Measurements from ENCODE around the gene UBR4.

UBR4 gene

DNA sequence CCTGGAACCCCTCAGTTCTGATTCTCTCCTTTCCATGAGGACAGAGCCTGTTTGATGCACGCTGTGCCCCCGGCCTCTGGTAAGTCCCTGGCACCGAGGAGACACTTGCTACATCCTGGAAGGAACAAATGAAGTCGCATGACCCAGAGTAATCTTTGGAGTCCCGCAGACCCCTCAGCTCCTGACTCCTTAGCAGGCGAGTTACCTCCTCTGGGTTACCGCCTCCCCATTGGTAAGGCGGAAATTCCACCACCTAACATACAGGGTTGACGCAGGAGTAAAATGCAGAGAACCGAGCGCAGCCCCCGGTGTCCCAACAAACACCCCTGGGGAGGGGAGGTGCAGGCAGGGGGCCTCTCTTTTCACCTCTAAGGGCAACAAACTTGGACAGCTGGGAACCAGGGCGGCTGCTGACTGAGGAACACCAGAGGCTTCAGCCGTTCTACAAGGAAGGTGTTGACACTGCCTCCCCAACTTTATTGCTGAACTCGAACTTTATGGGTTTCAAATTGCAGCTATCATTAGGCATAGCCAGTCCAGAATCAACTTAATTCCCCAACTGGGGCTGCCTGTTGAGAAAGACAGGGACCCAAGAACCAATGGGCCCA, 138.3 kb downstream of the UBR4 start:
- no peak for DNase-seq (ENCODE audit: low spot score)

DNA sequence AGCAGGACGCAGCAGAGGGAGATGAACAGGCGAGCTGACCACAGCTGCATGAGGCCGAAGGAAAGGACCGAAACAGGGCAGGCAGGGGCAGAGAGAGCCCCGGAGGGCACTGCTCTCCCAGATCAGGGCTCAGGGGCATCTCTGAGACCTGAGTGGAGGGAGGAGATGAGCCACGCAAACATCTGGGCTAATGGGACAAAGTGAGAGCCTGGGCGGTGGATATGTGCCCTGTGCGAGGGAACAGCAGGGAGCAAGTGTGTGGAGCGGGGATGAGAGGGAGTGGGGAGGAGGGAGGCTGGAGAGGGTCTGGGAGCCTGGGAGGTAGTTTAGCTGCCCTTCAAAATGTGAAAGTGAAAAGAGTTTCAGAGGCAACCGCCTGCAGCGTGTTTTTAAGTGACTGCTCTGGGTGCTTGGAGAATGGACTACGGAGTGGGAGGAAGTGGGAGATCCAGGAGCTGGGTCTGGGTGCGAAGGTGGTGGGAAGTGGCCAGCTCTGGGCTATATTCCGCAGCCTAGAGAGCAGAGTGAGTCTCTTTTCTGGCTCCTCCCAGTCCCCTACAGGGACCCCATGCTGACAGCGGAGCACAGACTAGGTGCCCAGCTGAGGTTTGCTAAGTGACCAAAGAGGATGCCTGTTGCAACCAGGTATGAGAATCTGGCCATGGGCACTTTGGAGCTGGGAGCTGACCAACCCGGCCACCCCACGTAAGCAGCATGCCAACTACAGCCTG, 139.0 kb downstream of the UBR4 start:
- DNase-seq (ENCODE audit: low spot score): no peak

DNA sequence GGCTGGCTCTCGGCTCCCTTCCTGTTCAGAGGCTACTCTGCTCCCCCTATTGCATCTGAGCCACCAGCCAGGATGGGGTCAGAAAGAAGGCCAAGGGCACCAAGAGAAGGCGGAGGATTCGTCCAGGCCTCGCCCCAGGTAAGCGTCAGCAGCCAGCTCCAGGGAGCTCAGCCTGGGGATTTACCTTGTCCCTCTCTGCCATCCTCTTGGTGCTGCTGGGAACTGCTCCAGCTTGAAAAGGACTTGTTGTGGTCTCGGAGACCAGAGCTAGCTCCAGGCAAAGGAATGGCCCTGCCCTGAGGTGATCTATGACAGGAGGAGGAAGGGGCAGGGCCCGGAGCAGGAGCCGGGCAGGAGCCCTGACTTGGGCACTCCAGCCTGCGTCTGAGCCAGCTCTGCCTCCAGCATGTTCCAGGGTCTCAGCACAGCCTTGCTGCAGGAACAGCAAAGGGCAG, 139.8 kb downstream of the UBR4 start:
- DNase-seq (ENCODE audit: low spot score): no peak

DNA sequence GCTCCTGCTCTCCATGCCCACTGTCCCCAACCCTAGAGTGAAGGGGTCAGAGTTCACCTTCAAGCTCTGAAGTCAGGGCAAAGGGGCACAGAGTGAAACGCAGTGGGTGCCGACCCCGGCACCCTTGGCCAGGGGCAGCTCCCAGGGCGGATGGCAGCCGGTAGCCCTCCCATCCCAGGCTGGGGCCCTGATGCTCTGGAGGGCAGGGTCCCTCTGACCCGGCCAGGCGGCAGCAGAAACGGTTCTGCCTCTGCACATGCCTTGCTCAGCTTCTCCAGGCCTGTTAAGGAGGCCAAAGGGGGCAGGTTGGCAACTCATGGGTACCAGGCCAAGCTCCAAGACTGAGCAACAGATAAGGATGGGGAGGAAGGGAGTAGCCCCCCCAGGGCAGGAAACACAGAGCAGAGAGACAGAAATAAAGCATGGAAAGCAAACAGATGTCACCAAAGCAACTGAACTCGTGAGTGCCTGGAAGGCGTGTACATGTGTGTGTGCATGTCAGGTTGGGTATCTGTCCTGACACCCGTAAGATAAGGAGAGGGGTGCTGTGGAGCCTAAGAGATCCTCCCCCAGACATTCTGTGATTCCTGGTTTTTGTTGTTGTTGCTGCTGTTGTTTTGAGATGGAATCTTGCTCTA, 141.3 kb downstream of the UBR4 start:
- DNase-seq (ENCODE audit: low spot score): no peak

DNA sequence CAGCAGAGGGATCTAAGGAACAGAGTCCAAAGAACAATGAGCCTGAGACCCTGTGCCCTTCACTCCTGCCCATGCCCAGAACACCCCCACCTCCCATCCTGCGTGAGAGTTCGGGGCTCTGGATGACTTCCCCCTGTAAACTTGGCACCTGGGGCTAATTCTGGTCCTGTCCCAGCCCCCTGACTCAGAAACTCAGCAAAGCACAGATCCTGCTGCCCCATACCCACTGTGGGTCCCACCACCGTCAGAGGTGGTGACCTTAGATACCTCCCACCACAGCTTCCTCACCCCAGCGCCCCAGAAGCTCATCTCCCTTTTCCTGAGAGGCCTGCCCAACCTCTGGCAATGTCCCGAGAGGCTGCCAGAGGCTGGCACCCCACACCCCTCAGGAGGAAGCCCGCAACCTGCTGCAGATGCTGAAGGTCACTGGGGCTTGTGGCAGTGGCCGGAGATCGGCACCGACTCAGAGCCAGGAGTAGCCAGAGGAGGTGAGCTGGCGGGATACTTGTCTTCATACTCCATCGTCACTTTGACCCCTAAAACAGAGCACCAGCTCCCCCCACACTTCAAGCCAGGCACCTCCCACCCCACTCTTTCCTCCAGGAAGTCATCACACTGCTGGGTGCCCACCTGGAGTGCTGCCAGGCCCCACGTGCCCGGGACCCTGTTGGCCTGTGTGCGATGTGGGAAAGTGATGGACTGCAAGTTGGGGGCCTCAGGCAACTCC, 142.0 kb downstream of the UBR4 start:
- no peak for DNase-seq (ENCODE audit: low spot score)

DNA sequence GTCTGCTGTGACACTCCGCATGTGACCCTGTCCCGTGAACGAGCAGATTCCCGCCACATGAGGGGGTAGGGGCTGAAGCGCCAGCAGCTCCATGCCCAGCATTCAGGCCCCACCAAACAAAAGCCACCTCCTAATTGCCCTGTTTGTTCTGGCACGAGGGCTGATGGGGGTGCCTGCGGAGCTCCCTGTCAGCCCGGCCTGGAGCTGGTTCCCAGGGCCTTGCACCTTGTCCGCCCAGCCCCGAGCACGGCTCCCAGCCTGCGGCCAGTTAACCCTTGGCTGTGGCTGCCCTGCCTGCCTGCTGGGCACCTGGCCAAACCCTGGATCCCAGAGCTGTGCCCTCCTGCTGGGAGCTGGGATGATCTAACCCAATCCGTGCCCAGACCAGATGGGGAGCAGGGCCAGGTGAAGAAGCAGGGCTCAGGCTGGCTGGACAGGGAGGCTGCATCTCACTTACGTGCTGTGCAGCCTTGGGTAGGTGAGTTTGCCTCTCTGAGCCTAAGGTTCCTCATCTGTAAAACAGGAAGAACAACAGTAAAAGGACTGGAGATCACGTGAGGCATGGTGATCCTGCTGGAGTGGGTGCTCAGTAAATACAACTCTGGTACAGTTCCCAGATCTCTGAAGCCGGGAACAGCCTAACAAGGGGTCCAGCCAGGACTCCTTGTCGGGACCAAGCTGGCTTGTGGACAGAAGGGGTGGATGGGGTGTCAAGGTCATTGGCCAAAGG, 142.7 kb downstream of the UBR4 start:
- no peak for DNase-seq (ENCODE audit: low spot score)

DNA sequence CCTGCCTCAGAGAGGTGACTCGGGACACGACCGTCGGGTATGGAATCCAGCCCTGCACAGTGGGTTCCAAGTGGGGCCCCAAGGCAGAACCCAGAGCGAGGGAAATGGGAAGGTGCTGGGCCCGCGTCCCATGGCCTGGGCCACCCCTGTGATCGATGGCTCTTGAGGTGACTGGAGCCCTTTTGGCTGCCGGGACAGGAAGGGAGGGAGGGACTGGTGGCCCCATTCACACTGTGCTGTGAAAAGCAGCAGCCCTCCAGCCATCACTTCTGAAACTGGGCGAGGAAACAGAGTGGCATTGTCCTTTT, 143.2 kb downstream of the UBR4 start:
- no peak for DNase-seq (ENCODE audit: low spot score)

DNA sequence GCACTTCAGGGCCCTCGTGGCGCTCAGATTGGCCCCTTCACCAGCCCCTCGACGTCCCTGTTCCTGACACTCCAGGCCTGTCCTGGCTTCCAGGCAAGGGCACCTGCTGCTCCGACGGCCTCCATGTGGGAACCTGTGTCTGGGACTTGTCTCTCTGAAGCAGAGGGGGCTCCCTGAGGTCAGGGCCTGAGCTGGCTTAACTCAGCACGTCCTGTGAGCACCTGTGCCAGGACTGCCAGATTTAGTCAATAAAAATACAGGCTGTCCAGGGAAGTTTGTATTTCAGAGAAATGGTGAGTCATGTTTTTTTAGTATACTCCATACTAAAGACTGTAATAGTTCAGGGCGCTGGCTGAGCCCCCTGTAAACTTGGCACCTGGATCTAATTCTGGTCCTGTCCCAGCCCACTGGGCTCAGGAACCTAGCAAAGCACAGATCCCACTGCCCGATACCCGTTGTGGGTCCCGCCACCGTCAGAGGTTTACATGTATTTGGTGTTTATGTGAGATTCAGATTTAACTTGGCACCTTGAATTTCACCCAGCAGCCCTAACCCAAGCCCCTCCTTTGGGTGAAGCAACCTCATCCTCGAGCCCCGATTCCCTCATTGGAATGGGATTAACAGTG, 143.7 kb downstream of the UBR4 start:
- DNase-seq (ENCODE audit: low spot score): no peak

DNA sequence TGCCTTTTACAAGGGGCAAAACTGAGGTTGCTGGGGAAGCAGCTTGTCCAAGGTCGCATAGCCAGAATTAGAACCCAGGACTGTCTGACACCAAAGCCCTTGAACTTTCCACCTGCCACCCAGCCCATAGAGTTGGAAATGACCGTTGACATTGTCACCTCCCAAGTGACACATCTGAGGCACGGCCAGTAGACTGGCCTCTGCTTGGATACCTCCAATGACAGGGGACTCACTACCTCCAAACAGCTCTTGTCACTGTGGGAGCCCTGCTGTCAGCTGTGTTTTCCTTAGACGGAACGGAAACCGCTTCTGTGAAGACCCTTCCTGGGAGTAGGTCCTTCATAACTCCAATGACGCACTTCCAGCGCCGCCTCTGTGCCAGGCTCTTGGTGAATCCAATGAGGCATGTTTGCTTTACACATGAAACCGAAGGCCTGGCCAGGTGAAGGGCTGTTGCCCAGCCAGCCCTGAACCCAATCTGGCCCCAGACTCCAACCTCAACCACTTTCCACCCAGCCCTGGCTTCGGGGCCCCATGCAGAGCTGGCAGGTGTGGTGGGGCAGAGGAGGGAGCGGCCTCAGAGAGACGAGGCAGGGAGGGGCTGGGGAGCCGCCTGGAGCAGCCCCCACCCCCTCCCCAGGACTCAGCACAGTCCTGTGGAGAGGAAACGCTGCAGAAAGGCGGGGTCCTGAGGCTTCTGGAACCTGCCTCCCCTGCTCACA, 144.4 kb downstream of the UBR4 start:
- no peak for DNase-seq (ENCODE audit: low spot score)

DNA sequence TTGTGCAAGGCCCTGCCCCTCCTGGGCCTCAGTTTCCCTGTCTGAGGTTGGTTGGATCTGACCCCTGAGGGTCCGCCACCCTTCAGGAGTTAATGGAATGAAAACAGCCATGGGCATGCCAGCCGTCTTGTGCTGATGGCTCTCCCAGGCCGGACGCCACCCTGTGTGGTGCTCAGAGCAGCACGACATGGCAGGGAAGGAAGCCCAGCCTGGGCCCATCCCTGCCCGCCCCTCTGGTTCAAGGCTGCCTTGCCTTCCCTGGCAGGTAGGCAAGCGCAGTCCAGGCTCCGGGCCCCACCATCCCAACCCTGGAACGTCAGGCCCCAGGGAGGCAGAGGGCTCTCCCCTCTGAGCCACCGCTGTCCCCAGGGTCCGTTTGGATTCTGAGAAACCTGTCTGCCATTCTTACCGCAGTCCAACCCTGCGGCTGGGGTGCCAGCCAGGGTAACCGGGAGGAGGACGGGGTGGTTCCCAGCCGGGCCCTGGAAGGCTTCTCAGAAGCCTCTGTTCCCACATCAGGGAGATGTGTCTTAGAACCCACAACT, 145.1 kb downstream of the UBR4 start:
- DNase-seq (ENCODE audit: low spot score): no peak

DNA sequence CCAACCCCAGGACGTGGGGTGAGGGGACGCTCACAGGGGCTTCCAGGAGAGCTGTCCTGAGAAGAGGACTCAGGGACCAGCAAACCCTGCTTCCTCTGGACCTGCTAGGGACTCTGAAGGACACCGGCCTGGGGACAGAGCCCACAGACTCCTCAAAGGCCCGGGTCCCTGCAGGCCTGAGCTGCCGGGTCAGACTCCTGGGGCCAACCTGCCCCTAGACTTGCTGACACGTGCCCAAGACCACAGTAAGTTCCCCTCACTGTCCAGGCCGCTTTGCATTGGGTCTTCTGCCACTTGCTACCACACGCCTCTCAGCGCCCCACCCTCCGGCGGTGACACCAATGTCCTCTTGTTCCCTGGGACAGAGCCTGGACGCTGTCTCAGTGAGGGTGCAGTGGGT, 146.9 kb downstream of the UBR4 start:
- no peak for DNase-seq (ENCODE audit: low spot score)

DNA sequence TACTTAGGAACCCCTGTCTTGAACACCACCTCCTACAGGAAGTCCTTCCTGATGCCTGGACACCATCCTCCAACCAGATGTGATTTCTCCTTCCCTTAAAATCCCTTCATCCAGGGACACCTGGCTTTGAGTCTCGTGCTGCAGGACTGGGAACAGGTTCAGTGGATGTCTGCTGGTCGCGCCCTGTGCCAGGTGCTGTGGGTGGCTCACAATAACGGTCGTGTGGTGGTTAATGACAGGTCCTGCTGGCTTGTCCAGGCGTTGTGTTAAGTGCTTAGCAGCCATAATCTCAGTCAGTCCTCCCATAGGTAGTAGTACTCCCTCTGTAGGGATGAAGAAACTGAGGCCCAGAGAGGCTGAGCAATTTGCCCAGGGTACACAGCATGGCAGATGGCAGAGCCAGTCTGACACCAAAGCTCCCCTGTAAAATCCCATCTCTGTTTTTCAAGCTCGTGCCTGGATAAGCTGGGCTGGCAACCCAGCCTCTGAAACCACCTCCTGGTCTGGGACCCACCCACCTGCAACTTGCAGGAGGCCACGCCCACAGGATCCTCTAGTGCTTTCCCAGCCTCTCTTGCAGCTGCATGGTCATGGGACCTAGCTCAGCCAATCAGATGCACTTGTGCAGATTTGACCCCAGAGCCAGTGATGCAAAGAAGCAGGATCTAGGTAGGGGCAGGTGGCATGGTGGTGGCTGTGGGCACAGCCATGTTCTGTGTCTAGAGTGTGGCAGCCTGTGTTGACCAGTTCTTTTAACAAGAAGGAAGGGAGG, 147.6 kb downstream of the UBR4 start:
- no peak for DNase-seq (ENCODE audit: low spot score)

DNA sequence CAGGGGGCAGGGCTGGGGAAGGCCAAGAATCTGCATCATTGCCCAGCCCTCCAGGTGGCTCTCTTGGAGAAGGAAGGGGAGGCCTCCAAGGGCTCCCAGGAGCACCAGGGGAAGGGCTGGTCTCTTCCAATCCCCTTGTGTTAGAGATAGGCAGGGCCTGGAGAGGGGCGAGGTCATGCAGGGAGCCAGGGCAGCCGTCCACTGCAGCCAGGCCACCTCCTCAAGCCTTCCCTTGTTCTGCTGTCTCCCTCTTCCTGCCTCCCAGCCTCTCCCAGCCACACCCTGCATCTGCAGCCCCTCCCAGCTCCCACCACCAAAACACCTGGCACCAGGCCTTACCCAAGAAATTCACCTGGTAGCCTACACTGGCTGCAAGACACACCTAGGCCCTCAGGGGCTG, 148.3 kb downstream of the UBR4 start:
- no peak for DNase-seq (ENCODE audit: low spot score)

DNA sequence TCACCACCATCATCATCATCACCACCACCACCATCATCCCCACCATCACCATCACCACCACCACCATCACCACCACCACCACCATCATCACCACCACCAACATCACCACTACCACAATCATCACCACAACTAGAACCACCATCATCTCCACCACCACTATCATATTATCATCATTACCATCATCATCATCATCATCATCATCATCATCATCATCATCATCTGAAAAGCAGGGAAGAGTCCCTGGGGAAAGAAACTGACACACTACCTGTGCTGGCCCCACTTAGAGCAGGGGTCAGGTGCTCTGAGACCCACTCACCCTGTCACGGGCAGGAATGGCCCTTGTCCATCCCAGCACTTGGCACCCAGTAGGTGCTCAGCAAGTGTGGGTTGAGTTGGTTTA, 148.7 kb downstream of the UBR4 start:
- DNase-seq (ENCODE audit: low spot score): no peak

DNA sequence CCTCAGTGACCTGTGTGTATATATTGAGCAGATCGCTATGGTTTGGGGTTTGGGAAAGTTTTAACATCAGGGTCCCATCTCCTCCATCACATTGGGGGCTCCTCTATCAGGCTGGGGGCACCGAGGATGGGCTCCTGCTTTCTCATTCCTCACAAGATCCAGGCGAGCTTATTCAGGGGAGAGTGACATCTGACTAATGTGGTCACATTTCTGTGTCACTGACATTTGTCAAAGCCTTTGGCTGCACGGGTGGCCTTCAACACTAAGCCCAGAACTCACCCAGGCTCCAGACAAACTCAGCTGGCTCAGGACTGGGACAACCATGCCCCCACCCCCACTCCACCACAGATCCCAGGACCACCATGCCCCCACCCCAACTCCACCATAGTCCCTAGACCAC, 150.3 kb downstream of the UBR4 start:
- DNase-seq (ENCODE audit: low spot score): no peak

DNA sequence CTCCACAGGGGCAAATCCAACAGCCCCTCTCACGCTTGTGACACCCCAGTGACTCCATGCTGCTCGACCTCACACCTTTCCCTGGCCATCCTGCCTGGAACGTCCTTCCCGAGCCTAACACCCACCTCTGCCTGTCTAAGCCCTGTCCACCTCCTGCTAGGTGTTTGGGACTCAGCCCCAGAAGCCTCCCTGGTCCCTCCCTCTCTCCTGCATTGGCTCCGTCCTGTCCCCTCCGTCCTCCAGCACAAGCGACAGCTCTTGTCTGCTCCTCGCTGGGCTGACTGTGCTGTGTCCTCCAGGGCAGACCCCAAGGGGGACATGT, 151.6 kb downstream of the UBR4 start:
- DNase-seq (ENCODE audit: low spot score): no peak

DNA sequence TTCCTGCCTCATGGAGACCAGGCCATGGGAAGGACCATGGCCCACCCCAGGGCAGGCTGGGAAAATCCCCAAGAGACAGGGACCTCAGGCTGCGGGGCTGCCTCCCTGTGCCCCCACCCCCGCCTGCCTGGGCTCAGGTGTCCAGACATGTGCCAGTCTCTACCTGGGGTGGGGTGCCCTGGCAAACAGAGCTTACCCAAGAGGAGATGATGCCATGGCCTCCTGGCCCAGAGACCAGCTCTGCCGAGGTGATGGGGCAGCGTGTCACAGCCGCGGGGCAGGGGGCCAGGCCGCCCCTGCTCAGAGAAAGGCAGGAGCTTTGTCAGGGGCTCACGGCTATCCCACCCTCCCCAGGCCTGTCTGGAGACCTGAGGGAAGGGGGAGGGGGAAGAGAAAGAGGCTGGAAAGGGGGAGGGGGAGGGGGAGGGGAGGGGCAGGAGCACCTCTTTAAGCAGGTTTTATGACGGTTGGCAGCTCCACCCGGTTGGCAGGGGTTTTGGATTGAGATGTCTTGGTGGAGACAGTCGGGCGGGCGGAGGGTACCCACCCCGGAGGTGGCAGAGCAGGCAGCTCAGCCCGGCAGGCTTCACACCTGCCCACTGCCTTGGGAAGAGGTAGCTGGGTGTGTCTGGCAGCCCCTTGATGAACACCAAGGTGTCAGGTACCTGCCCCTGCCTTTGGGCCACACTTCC, 152.1 kb downstream of the UBR4 start:
- no peak for DNase-seq (ENCODE audit: low spot score)

DNA sequence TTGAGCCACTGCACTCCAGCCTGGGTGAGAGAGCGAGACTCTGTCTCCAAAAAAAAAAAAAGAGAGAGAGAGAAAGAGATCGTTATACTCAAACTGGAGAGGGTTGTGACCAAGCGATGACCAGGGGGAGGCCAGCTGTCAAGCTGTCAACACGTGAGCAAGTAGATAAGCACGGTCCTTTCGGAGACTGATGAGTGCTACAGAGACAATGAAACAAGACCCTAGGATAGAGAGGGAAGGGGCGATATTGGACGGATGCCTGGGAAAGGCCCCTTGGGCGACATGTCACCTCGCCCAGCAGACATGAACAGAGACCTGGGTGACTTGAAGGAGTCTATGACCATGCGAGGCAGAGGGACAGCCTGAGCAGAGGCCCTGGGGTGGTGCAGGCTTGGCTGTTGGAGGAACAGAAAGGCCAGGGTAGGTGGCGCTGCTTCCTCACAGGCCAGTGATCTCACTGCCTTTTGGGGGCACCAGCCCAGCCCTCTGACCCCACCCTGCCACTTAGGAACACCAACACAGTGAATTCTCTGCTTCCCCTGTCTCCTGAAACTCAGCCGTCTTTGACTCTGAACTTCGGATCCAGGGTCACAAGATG, 152.8 kb downstream of the UBR4 start:
- no peak for DNase-seq (ENCODE audit: low spot score)

DNA sequence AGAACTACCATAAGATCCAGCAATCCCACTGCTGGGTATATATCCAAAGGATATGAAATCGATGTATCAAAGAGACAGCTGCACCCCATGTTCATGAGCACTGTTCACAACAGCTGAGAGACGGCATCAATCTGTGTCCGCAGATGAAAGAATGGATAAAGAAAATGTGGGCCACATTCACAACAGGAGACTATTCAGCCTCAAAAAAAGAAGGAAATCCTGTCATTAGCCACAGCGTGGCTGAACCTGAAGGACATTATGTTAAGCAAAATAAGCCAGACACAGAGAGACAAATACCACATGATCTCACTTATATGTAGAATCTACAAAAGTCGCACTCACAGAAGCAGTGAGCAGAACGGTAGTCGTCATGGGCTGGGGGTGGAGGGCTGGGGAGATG, 154.4 kb downstream of the UBR4 start:
- DNase-seq (ENCODE audit: low spot score): no peak
